ENCODE results near the gene SEPTIN11.

The SEPTIN11 gene

GRCh38 chr4:76939184-76939583, 10.4 kb upstream of the SEPTIN11 start:
- Histone ChIP-seq H3K9me3 (ENCODE audit: control insufficient read depth, low read depth, low read length) (no peaks in the 10 kb centered on the region), H3K4me3 (ENCODE audit: low read length) (no peak overlapping the region), H3K9ac (ENCODE audit: low read length) (no peak overlapping the region), H3K27ac (ENCODE audit: low read length) (no peak overlapping the region), H3K27me3 (ENCODE audit: control insufficient read depth, insufficient read depth, low read length) (no peaks in the 10 kb centered on the region), H3K36me3 (ENCODE audit: control insufficient read depth, low read depth, low read length) (no peaks in the 10 kb centered on the region), H3K4me1 (ENCODE audit: control insufficient read depth, low read depth, low read length) (no peaks in the 10 kb centered on the region)

GRCh38 chr4:76943129-76943620, 6.4 kb upstream of the SEPTIN11 start:
- peaks cover 3% of the 10 kb centered on the region for H3K4me1 ChIP-seq (ENCODE audit: control insufficient read depth, low read depth, low read length)
- no peaks in the 10 kb centered on the region for H3K36me3 ChIP-seq (ENCODE audit: control insufficient read depth, low read depth, low read length)
- no peak overlapping the region for H3K4me3 ChIP-seq (ENCODE audit: low read length)
- H3K9ac ChIP-seq (ENCODE audit: low read length) = no peak overlapping the region
- no peak overlapping the region for H3K27ac ChIP-seq (ENCODE audit: low read length)
- peaks cover 8% of the 10 kb centered on the region for H3K27me3 ChIP-seq (ENCODE audit: control insufficient read depth, insufficient read depth, low read length)
- H3K9me3 ChIP-seq (ENCODE audit: control insufficient read depth, low read depth, low read length) = no peaks in the 10 kb centered on the region

GRCh38 chr4:76943790-76944189, 5.8 kb upstream of the SEPTIN11 start:
- no peaks in the 10 kb centered on the region for H3K9me3 ChIP-seq (ENCODE audit: control insufficient read depth, low read depth, low read length)
- no peak overlapping the region for H3K4me3 ChIP-seq (ENCODE audit: low read length)
- no peak overlapping the region for H3K27ac ChIP-seq (ENCODE audit: low read length)

GRCh38 chr4:76947369-76947768, 2.2 kb upstream of the SEPTIN11 start:
- Histone ChIP-seq H3K4me3 (ENCODE audit: low read length) (no peak overlapping the region), H3K36me3 (ENCODE audit: control insufficient read depth, low read depth, low read length) (no peaks in the 10 kb centered on the region), H3K4me1 (ENCODE audit: control insufficient read depth, low read depth, low read length) (peaks cover 18% of the 10 kb centered on the region), H3K27ac (ENCODE audit: low read length) (no peak overlapping the region), H3K27me3 (ENCODE audit: control insufficient read depth, insufficient read depth, low read length) (peaks cover 26% of the 10 kb centered on the region), H3K9me3 (ENCODE audit: control insufficient read depth, low read depth, low read length) (no peaks in the 10 kb centered on the region), H3K9ac (ENCODE audit: low read length) (no peak overlapping the region)

More at GRCh38 chr4:76943790-76944189, 5.8 kb upstream of the SEPTIN11 start:
- Histone ChIP-seq H3K36me3 (ENCODE audit: control insufficient read depth, low read depth, low read length) (no peaks in the 10 kb centered on the region), H3K9ac (ENCODE audit: low read length) (no peak overlapping the region), H3K4me1 (ENCODE audit: control insufficient read depth, low read depth, low read length) (peaks cover 7% of the 10 kb centered on the region), H3K27me3 (ENCODE audit: control insufficient read depth, insufficient read depth, low read length) (peaks cover 13% of the 10 kb centered on the region)

GRCh38 chr4:76948443-76949275, 893 bp upstream of the SEPTIN11 start:
- Histone ChIP-seq H3K9ac (ENCODE audit: low read length) (peak overlapping the region; percentile 77), H3K36me3 (ENCODE audit: control insufficient read depth, low read depth, low read length) (no peaks in the 10 kb centered on the region), H3K27ac (ENCODE audit: low read length) (no peak overlapping the region), H3K4me3 (ENCODE audit: low read length) (peak overlapping the region; percentile 73), H3K9me3 (ENCODE audit: control insufficient read depth, low read depth, low read length) (no peaks in the 10 kb centered on the region), H3K27me3 (ENCODE audit: control insufficient read depth, insufficient read depth, low read length) (peaks cover 26% of the 10 kb centered on the region), H3K4me1 (ENCODE audit: control insufficient read depth, low read depth, low read length) (peaks cover 22% of the 10 kb centered on the region)

- Histone ChIP-seq H3K27ac (ENCODE audit: low read length) (no peak overlapping the region), H3K4me1 (ENCODE audit: control insufficient read depth, low read depth, low read length) (peaks cover 22% of the 10 kb centered on the region), H3K36me3 (ENCODE audit: control insufficient read depth, low read depth, low read length) (no peaks in the 10 kb centered on the region), H3K9ac (ENCODE audit: low read length) (peak overlapping the region; percentile 77), H3K9me3 (ENCODE audit: control insufficient read depth, low read depth, low read length) (no peaks in the 10 kb centered on the region), H3K4me3 (ENCODE audit: low read length) (peak overlapping the region; percentile 73), H3K27me3 (ENCODE audit: control insufficient read depth, insufficient read depth, low read length) (peaks cover 26% of the 10 kb centered on the region)
These were observed 752 bp downstream of the SEPTIN11 start for GRCh38 chr4:76950052-76950955.

GRCh38 chr4:76950956-76951671, 1.6 kb downstream of the SEPTIN11 start:
- Histone ChIP-seq H3K36me3 (ENCODE audit: control insufficient read depth, low read depth, low read length) (no peaks in the 10 kb centered on the region), H3K27ac (ENCODE audit: low read length) (no peak overlapping the region), H3K9me3 (ENCODE audit: control insufficient read depth, low read depth, low read length) (no peaks in the 10 kb centered on the region), H3K27me3 (ENCODE audit: control insufficient read depth, insufficient read depth, low read length) (peaks cover 26% of the 10 kb centered on the region), H3K4me1 (ENCODE audit: control insufficient read depth, low read depth, low read length) (peaks cover 22% of the 10 kb centered on the region), H3K9ac (ENCODE audit: low read length) (peak overlapping the region; percentile 77), H3K4me3 (ENCODE audit: low read length) (peak overlapping the region; percentile 73)

- Histone ChIP-seq H3K9me3 (ENCODE audit: control insufficient read depth, low read depth, low read length) (no peaks in the 10 kb centered on the region), H3K9ac (ENCODE audit: low read length) (peak overlapping the region; percentile 77), H3K4me1 (ENCODE audit: control insufficient read depth, low read depth, low read length) (peaks cover 22% of the 10 kb centered on the region), H3K4me3 (ENCODE audit: low read length) (peak overlapping the region; percentile 73), H3K27me3 (ENCODE audit: control insufficient read depth, insufficient read depth, low read length) (peaks cover 26% of the 10 kb centered on the region), H3K36me3 (ENCODE audit: control insufficient read depth, low read depth, low read length) (no peaks in the 10 kb centered on the region), H3K27ac (ENCODE audit: low read length) (no peak overlapping the region)
These were observed 2.1 kb downstream of the SEPTIN11 start for GRCh38 chr4:76951672-76952010.

GRCh38 chr4:76952071-76952470, 2.5 kb downstream of the SEPTIN11 start:
- Histone ChIP-seq H3K9me3 (ENCODE audit: control insufficient read depth, low read depth, low read length) (no peaks in the 10 kb centered on the region), H3K27me3 (ENCODE audit: control insufficient read depth, insufficient read depth, low read length) (peaks cover 26% of the 10 kb centered on the region), H3K36me3 (ENCODE audit: control insufficient read depth, low read depth, low read length) (no peaks in the 10 kb centered on the region), H3K4me1 (ENCODE audit: control insufficient read depth, low read depth, low read length) (peaks cover 22% of the 10 kb centered on the region), H3K27ac (ENCODE audit: low read length) (no peak overlapping the region), H3K9ac (ENCODE audit: low read length) (no peak overlapping the region), H3K4me3 (ENCODE audit: low read length) (peak overlapping the region; percentile 73)

- peaks cover 20% of the 10 kb centered on the region for H3K27me3 ChIP-seq (ENCODE audit: control insufficient read depth, insufficient read depth, low read length)
- no peak overlapping the region for H3K27ac ChIP-seq (ENCODE audit: low read length)
- H3K9ac ChIP-seq (ENCODE audit: low read length) = no peak overlapping the region
- peaks cover 22% of the 10 kb centered on the region for H3K4me1 ChIP-seq (ENCODE audit: control insufficient read depth, low read depth, low read length)
- H3K36me3 ChIP-seq (ENCODE audit: control insufficient read depth, low read depth, low read length) = no peaks in the 10 kb centered on the region
- H3K4me3 ChIP-seq (ENCODE audit: low read length) = no peak overlapping the region
- H3K9me3 ChIP-seq (ENCODE audit: control insufficient read depth, low read depth, low read length) = no peaks in the 10 kb centered on the region
These were observed 3.4 kb downstream of the SEPTIN11 start for GRCh38 chr4:76952656-76953582.

All from iPS-18a (cell line).